ENCODE results near the gene TUBA1A.
"Not testable (repeated sequence)": the region's sequence is repeated elsewhere in the genome, so short reads cannot be mapped to it uniquely, and the experiment has no call there.

Gene TUBA1A

DNA sequence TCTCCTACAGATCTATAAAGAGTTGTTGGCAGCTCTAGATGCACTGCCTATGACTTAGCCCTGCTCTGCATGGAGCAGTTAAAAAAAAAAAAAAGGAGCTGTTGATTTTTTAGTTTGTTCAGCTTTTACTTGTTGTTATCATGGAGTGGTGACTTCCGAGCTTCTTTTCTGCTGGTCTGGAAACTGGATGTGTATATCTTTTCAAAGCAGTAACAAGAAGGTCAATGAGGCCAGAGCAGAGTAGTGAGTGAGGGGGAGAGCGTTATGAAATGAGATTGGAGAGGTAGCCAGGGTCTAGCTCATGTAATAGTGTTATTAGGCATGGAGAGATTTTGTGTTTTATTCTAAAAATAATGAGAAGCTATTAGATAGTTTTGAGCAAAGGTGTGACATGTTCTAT lies 44.5 kb downstream of the TUBA1A start:
- no peak for DNase-seq

DNA sequence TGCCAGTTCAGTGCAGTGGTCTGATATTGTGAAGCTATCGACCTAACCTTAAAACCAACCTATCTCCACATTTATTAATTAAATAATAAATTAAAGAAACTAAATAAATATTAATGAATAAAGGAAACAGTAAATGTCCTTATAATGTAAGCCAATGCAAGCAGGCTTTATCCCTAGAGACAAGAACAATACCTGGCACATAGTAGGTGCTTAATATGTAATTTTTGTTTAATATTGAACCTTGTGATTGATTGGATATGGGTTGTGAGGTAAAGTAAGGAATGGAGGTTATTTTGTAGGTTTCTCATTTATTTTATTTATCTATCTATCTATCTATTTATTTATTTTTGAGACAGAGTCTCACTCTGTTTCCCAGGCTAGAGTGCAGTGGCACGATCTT lies 49.9 kb downstream of the TUBA1A start:
- no peak for DNase-seq

DNA sequence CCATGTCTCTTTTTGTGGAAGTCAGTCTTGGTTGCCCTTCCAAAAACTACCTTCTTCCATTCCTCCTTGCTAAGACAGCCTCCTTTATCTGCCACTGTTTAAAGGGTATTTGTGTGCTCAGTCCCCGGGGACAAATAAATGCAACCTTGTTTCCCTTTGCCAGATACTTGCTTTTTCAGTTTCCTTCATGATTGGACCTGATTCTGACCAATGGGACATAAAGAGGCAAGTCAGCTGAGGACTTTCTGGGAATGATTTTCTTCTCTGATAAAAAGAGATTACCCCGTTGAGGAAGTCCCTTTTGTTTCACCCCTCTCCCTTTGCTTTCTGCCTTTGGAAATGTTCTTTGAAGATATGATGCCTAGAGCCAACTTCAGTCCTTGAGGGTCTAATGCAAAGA lies 50.3 kb downstream of the TUBA1A start:
- no peak for DNase-seq

DNA sequence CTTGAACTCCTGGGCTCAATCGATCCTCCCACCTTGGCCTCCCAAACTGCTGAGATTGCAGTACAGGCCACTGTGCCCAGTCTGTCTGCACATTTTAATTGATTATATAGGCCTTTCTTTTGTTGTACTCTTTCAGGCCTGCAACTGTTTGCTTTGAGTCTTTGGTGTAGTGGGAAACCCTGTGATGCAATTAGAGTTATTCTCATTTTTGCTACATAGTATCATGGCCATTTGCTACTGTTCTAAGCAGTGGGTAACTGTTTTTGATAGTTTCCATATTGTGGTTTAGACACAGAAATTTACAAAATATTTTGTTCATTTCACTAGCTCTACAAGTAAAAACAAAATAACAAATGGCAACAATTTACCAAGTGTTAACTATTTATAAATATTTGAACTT lies 51.4 kb downstream of the TUBA1A start:
- no peak for DNase-seq

DNA sequence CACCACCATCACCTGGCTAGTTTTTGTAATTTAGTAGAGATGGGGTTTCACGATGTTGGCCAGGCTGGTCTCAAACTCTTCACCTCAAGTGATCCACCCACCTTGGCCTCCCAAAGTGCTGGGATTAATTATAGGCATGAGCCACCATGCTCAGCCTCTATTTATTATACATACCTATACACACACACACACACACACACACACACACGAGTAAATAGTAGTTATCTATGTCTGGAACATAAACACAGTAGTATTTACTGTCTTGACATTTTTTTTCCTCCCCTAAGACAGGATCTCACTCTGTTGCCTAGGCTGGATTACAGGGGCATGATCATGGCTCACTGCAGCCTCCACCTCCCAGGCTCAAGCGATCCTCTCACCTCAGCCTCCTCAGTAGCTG lies 51.9 kb downstream of the TUBA1A start:
- DNase-seq = not testable (repeated sequence)

Measured in amniotic stem cell (primary cell).